DOHH2 (cell line): ENCODE results near the gene AP2M1.

Experiments used
- CTCF ChIP-seq: fragments of 200-600 bp; sonication (generic); IDR thresholded peaks from one replicate; pipeline ENCODE4 v1.5.1; 2014; ENCODE audit warnings: antibody characterized with exemption, mild to moderate bottlenecking, low read depth, low read length; ENCODE audit not compliant: poor library complexity, severe bottlenecking
- EZH2phosphoT487 ChIP-seq: fragments of 200-600 bp; sonication (generic); IDR thresholded peaks from 2 replicates; pipeline ENCODE4 v1.6.1; 2017; ENCODE audit warnings: borderline replicate concordance, mild to moderate bottlenecking, antibody characterized with exemption, low read length, moderate library complexity, mixed read lengths

- TF ChIP-seq CTCF (no peak), EZH2phosphoT487 (0 out of 2 replicates have a peak, but pooled peaks have one; percentile 38)
Observed at GRCh38 chr3:184230603-184231528, 56.2 kb downstream of the AP2M1 start.
